Hematopoietic multipotent progenitor cell treated with erythropoietin and hydrocortisone succinate and interleukin-3 and kit ligand, for 8 days (in vitro differentiated cells): Measurements from ENCODE around the gene SNX17.

Source experiments
- DNase-seq: peaks from one replicate; pipeline ENCODE4 v3.0.0-alpha.2; 2015

SNX17 gene

GRCh38 chr2:27369471-27370025 lies 868 bp upstream of the SNX17 start:
- peak; percentile 59 for DNase-seq

DNA sequence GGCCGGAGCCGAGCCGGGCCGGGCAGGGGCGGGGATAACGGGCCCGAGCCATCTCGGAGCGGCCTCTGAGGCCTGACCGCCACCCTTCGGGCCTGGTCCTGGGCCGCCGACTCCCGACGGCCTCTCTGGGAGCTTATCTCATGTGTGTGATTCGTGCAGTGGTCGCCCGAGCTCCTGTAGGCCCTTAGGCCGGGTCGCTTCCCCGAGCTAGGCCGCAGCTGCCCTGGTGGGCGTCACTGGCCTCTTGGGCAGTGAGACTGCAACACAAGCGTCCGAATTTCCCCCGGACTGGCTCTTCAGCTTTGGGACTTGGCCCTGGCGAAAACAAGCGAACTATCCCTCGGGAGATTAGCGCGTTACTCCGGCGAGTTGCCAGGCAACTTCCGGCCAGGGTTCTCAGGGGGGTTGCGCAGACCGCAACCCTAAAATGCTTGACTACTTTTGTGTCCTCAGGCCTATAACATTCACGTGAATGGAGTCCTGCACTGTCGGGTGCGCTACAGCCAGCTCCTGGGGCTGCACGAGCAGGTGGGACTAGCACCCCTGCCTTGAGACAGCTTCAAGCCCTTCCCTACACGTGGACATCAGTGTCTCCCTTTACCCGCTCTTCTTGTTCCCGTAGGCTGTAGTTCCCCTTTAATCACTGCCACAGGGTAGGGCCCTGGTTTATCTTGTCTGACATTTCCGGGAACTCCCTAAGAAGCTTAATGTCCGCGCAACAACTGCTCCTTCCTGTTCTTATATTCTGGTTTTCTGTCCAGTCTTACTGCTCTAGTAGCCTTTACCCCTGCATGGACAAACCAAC lies 602 bp downstream of the SNX17 start:
- peak; percentile 81 for DNase-seq

GRCh38 chr2:27372937-27373336 lies 2.5 kb downstream of the SNX17 start:
- DNase-seq = no peak

DNA sequence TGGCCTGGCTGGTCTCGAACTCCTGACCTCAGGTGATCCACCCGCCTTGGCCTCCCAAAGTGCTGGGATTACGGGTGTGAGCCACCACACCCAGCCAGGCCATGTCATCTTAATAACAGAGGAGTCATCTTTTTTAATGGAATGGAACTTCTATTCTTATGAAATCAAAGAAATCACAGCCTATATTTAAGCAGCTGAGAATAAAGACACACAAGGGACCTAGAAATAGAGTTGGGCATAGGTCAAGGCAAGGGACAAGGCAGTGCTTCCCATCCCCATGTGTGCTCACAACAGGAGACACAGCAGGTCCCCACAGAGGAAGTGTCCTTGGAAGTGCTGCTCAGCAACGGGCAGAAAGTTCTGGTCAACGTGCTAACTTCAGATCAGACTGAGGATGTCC lies 3.2 kb downstream of the SNX17 start:
- DNase-seq = no peak

DNA sequence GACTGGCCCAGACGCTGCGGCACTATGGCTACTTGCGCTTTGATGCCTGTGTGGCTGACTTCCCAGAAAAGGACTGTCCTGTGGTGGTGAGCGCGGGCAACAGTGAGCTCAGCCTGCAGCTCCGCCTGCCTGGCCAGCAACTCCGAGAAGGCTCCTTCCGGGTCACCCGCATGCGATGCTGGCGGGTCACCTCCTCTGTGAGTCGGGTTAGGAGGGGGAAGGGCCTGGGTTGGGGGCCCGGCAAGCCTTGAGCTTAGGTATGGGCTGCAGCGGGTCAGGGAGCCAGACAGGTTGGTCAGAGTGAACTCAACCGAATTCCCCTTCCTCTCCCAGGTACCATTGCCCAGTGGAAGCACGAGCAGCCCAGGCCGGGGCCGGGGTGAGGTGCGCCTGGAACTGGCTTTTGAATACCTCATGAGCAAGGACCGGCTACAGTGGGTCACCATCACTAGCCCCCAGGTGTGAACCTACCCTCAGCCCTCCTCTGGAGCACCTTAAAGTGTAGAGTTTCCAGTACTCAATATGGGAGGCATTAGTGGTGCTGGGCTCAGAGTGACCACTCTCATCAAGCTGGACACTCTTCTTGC lies 5.2 kb downstream of the SNX17 start:
- no peak for DNase-seq

DNA sequence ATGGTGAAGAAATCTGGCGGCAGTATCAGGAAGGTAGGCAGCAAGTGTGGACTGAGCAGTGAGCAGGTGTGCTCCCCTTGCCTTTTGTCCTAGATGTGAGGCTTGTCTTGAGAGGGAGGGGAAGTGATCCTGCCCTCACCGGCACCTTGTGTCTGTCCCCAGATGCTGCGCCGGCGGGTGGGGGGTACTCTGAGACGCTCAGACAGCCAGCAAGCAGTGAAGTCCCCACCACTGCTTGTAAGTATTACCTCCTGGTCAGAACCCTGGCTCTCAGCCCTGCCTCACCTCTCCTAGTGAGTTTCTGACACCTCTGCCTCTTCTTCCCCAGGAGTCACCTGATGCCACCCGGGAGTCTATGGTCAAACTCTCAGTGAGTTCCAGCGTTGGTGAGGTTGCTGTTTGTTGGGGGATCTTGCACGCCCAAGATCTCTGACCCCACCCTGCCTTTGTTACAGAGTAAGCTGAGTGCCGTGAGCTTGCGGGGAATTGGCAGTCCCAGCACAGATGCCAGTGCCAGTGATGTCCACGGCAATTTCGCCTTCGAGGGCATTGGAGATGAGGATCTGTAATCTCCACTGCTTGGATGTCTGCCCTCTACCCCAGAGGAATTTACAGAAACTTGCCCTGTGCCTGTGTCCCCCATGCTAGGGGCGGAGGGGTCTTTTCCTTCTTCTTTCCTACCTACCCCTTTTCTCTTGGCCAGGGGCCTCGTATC lies 5.9 kb downstream of the SNX17 start:
- DNase-seq = no peak

- DNase-seq = no peak
Observed at GRCh38 chr2:27376866-27377617, 6.6 kb downstream of the SNX17 start.

DNA sequence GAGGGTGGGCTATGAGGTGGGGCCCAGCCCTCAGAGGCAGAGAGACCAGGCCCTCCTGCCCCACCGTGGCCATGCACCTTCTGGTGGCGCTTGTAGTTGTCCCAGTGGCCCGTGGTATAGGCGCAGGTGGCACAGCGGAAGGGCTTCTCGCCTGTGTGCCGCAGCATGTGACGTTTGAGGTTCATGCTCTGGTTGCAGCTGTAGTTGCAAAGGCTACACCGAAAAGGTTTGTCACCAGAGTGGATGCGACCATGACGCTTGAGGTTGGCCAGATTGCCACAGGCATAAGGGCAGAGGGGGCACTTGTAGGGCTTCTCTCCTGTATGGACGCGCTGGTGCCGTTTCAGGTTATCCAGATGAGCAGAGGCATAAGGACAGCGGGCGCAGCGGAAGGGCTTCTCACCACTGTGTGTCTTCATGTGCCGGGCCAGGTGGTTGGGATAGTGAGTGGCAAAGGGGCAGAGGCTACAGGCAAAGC lies 7.2 kb downstream of the SNX17 start:
- DNase-seq = no peak

- peak; percentile 27 for DNase-seq
Observed at GRCh38 chr2:27378096-27378808, 7.8 kb downstream of the SNX17 start.

GRCh38 chr2:27378809-27379290 lies 8.4 kb downstream of the SNX17 start:
- DNase-seq = no peak

GRCh38 chr2:27379383-27379835 lies 9.0 kb downstream of the SNX17 start:
- no peak for DNase-seq

GRCh38 chr2:27379836-27380625 lies 9.6 kb downstream of the SNX17 start:
- peak; percentile 68 for DNase-seq

- peak; percentile 94 for DNase-seq
Observed at GRCh38 chr2:27380626-27381545, 10.5 kb downstream of the SNX17 start, which contains the start of gene ZNF513. ZNF513 (minus strand) TSS chr2:27380734; CDS start chr2:27380526, 208 bp downstream.

- no peak for DNase-seq
Observed at GRCh38 chr2:27381577-27382181, 11.3 kb downstream of the SNX17 start.

DNA sequence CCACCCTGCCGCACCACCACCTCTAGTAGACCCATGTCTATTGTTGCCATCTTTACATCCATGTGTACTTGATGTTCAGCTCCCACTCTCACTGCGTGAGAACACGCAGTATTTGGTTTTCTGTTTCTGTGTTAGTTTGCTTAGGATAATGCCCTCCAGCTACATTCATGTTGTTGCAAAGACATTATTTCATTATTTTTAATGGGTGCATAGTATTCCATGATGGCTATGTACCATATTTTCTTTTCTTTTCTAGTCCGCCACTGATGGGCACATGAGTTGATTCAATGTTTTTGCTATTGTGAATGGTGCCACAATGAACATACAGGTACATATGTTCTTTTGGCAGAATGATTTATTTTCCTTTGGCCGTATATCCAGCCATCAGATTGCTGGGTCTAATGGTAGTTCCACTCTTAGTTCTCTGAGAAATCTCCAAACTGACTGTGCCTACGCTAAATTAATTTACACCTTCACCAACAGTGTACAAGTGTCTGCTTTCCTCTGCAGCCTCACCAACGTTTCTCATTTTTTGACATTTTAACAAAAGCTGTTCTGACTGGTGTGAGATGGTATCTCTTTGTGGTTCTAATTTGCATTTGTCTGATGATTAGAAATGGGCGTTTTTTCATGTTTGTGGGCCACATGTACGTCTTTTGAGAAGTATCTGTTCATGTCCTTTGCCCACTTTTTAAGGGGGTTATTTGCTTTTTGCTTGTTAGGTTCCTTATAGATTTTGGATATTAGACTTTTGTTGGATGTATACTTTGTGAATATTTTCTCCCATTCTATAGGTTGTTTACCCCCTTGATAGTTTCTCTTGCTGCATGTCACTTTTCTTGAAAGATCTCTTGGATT lies 20.6 kb downstream of the SNX17 start:
- no peak for DNase-seq

GRCh38 chr2:27393225-27393624 lies 22.8 kb downstream of the SNX17 start:
- DNase-seq = no peak

DNA sequence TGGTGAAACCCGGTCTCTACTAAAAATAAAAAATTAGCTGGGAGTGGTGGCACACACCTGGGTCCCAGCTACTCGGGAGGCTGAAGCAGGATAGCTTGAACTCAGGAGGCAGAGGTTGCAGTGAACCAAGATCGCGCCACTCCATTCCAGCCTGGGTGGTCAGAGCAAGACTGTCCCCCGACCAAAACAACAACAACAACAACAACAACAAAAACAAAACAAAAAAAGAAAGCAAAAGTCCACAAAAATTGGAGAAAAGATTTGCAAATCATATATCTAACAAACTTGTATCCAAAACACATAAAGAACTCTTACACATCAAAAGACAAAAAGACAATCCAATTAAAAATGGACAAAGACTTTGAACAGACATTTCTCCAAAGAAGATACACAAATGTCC lies 28.5 kb downstream of the SNX17 start:
- DNase-seq = no peak
